ENCODE results near the gene ATP1A1. TPM values are rescaled to one million over a fixed set of nuclear protein-coding genes. Genes with fewer than 3 reads are reported as not detected.

The ATP1A1 gene
- total and polyA plus RNA-seq, 9 of the 15 experiments (the other 6 are each of a cell fraction or from before 2014, with no cell fraction given) = 99.3 to 513 (median 234) TPM

DNA sequence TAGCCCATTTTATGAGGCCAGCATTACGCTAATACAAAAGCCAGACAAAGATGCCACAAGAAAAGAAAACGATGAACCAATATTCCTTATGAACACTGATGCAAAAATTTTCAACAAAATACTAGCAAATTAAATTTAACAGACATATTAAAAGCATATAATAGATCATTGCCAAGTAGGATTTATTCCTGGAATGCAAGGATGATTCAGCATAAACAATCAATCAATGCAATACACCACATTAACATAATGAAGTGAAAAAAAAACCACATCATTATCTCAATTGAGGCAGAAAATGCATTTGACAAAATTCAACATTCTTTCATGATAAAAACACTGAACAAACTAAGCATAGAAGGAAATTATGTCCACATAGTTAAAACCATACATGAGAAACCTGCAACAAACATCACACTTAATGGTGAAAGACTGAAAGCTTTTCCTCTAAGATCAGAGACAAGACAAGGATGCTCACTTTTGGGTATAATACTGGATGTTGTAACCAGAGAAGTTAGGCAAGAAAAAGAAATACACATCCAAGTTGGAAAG is 22.9 kb upstream of the ATP1A1 start (continued):
- TF ChIP-seq, protein P1, sequence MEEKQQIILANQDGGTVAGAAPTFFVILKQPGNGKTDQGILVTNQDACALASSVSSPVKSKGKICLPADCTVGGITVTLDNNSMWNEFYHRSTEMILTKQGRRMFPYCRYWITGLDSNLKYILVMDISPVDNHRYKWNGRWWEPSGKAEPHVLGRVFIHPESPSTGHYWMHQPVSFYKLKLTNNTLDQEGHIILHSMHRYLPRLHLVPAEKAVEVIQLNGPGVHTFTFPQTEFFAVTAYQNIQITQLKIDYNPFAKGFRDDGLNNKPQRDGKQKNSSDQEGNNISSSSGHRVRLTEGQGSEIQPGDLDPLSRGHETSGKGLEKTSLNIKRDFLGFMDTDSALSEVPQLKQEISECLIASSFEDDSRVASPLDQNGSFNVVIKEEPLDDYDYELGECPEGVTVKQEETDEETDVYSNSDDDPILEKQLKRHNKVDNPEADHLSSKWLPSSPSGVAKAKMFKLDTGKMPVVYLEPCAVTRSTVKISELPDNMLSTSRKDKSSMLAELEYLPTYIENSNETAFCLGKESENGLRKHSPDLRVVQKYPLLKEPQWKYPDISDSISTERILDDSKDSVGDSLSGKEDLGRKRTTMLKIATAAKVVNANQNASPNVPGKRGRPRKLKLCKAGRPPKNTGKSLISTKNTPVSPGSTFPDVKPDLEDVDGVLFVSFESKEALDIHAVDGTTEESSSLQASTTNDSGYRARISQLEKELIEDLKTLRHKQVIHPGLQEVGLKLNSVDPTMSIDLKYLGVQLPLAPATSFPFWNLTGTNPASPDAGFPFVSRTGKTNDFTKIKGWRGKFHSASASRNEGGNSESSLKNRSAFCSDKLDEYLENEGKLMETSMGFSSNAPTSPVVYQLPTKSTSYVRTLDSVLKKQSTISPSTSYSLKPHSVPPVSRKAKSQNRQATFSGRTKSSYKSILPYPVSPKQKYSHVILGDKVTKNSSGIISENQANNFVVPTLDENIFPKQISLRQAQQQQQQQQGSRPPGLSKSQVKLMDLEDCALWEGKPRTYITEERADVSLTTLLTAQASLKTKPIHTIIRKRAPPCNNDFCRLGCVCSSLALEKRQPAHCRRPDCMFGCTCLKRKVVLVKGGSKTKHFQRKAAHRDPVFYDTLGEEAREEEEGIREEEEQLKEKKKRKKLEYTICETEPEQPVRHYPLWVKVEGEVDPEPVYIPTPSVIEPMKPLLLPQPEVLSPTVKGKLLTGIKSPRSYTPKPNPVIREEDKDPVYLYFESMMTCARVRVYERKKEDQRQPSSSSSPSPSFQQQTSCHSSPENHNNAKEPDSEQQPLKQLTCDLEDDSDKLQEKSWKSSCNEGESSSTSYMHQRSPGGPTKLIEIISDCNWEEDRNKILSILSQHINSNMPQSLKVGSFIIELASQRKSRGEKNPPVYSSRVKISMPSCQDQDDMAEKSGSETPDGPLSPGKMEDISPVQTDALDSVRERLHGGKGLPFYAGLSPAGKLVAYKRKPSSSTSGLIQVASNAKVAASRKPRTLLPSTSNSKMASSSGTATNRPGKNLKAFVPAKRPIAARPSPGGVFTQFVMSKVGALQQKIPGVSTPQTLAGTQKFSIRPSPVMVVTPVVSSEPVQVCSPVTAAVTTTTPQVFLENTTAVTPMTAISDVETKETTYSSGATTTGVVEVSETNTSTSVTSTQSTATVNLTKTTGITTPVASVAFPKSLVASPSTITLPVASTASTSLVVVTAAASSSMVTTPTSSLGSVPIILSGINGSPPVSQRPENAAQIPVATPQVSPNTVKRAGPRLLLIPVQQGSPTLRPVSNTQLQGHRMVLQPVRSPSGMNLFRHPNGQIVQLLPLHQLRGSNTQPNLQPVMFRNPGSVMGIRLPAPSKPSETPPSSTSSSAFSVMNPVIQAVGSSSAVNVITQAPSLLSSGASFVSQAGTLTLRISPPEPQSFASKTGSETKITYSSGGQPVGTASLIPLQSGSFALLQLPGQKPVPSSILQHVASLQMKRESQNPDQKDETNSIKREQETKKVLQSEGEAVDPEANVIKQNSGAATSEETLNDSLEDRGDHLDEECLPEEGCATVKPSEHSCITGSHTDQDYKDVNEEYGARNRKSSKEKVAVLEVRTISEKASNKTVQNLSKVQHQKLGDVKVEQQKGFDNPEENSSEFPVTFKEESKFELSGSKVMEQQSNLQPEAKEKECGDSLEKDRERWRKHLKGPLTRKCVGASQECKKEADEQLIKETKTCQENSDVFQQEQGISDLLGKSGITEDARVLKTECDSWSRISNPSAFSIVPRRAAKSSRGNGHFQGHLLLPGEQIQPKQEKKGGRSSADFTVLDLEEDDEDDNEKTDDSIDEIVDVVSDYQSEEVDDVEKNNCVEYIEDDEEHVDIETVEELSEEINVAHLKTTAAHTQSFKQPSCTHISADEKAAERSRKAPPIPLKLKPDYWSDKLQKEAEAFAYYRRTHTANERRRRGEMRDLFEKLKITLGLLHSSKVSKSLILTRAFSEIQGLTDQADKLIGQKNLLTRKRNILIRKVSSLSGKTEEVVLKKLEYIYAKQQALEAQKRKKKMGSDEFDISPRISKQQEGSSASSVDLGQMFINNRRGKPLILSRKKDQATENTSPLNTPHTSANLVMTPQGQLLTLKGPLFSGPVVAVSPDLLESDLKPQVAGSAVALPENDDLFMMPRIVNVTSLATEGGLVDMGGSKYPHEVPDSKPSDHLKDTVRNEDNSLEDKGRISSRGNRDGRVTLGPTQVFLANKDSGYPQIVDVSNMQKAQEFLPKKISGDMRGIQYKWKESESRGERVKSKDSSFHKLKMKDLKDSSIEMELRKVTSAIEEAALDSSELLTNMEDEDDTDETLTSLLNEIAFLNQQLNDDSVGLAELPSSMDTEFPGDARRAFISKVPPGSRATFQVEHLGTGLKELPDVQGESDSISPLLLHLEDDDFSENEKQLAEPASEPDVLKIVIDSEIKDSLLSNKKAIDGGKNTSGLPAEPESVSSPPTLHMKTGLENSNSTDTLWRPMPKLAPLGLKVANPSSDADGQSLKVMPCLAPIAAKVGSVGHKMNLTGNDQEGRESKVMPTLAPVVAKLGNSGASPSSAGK (IDR thresholded peaks at IDR 0.05) = no peak
- TF ChIP-seq, protein P2, sequence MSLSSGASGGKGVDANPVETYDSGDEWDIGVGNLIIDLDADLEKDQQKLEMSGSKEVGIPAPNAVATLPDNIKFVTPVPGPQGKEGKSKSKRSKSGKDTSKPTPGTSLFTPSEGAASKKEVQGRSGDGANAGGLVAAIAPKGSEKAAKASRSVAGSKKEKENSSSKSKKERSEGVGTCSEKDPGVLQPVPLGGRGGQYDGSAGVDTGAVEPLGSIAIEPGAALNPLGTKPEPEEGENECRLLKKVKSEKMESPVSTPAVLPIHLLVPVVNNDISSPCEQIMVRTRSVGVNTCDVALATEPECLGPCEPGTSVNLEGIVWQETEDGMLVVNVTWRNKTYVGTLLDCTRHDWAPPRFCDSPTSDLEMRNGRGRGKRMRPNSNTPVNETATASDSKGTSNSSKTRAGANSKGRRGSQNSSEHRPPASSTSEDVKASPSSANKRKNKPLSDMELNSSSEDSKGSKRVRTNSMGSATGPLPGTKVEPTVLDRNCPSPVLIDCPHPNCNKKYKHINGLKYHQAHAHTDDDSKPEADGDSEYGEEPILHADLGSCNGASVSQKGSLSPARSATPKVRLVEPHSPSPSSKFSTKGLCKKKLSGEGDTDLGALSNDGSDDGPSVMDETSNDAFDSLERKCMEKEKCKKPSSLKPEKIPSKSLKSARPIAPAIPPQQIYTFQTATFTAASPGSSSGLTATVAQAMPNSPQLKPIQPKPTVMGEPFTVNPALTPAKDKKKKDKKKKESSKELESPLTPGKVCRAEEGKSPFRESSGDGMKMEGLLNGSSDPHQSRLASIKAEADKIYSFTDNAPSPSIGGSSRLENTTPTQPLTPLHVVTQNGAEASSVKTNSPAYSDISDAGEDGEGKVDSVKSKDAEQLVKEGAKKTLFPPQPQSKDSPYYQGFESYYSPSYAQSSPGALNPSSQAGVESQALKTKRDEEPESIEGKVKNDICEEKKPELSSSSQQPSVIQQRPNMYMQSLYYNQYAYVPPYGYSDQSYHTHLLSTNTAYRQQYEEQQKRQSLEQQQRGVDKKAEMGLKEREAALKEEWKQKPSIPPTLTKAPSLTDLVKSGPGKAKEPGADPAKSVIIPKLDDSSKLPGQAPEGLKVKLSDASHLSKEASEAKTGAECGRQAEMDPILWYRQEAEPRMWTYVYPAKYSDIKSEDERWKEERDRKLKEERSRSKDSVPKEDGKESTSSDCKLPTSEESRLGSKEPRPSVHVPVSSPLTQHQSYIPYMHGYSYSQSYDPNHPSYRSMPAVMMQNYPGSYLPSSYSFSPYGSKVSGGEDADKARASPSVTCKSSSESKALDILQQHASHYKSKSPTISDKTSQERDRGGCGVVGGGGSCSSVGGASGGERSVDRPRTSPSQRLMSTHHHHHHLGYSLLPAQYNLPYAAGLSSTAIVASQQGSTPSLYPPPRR (CRISPR knock-in tag; IDR thresholded peaks at IDR 0.05; ENCODE audit: borderline replicate concordance) = no peak
- TF ChIP-seq ARID1B (IDR thresholded peaks at IDR 0.05) (no peak), ZNF778 (CRISPR knock-in tag; IDR thresholded peaks at IDR 0.05) (no peak), SREBF1 (IDR thresholded peaks at IDR 0.05; ENCODE audit: borderline replicate concordance, low read depth, low read length) (no peak), RFX7 (CRISPR knock-in tag; IDR thresholded peaks at IDR 0.05) (no peak)
